CD4-positive, alpha-beta T cell (primary cell): ENCODE results near the gene CDIP1. TPM values are rescaled to one million over a fixed set of nuclear protein-coding genes. Genes with fewer than 3 reads are reported as not detected.

Experiments used
- ATAC-seq: fragments of 200-7000 bp; cut with Tn5 transposase; one replicate; pipeline ENCODE4 v1.10.0; 2022; ENCODE audit warnings: mild to moderate bottlenecking; ENCODE audit not compliant: poor library complexity
- CTCF ChIA-PET: fragments of 350-600 bp; sonication (Branson Sonifier 250); formaldehyde crosslinking; loops from one replicate; lab custom pipeline; 2021; ENCODE audit warnings: antibody characterized with exemption, inconsistent platforms; lab: Charles Lee
- POLR2A ChIA-PET: fragments of 350-600 bp; sonication (Branson Sonifier 250); formaldehyde crosslinking; loops from one replicate; lab custom pipeline; 2021; ENCODE audit warnings: antibody characterized with exemption, inconsistent platforms; lab: Charles Lee
- DNase-seq, 14 experiments: peaks; one replicate each; pipeline ENCODE4 v3.0.0-alpha.2; 2013 to 2020; ENCODE audit warnings: mixed read lengths in 2 of 14
- H3K27ac ChIP-seq, 2 donors: one replicate each; pipeline versions ENCODE4 v1.5.1 to v1.7.0; 2013; ENCODE audit warnings: low read length in 2 of 2, low read depth in 1 of 2, mild to moderate bottlenecking in 1 of 2
- H3K27me3 ChIP-seq, 2 experiments: 1 replicate in 1 of 2; 2 replicates in 1 of 2; pipeline versions ENCODE4 v1.6.1 to v1.7.0; 2013; ENCODE audit warnings: low read length in 2 of 2, control low read depth in 1 of 2, mild to moderate bottlenecking in 1 of 2, moderate library complexity in 1 of 2; ENCODE audit not compliant: insufficient read depth in 2 of 2, control insufficient read depth in 1 of 2
- H3K36me3 ChIP-seq: one replicate; pipeline ENCODE4 v1.6.1; 2013; ENCODE audit warnings: low read length, control low read depth; ENCODE audit not compliant: insufficient read depth
- H3K4me1 ChIP-seq: one replicate; pipeline ENCODE4 v1.6.1; 2013; ENCODE audit warnings: low read length, control low read depth; ENCODE audit not compliant: insufficient read depth
- H3K4me3 ChIP-seq: one replicate; pipeline ENCODE4 v1.5.1; 2013; ENCODE audit warnings: mild to moderate bottlenecking, low read length, moderate library complexity
- H3K9me3 ChIP-seq, 2 experiments: 1 replicate in 1 of 2; 2 replicates in 1 of 2; pipeline versions ENCODE4 v1.6.1 to v1.7.0; 2013; ENCODE audit warnings: low read length in 2 of 2, mild to moderate bottlenecking in 2 of 2, control low read depth in 1 of 2, moderate library complexity in 1 of 2; ENCODE audit not compliant: control insufficient read depth in 1 of 2, insufficient read depth in 1 of 2
- H3K27ac Mint-ChIP-seq: one replicate; pipeline ENCODE4 v1.8.0; 2020; ENCODE audit warnings: mixed read lengths
- H3K27me3 Mint-ChIP-seq: one replicate; pipeline ENCODE4 v1.8.0; 2021; ENCODE audit warnings: mixed read lengths
- H3K36me3 Mint-ChIP-seq: one replicate; pipeline ENCODE4 v1.8.0; 2021; ENCODE audit warnings: low read depth, mixed read lengths
- H3K4me1 Mint-ChIP-seq: one replicate; pipeline ENCODE4 v1.8.0; 2021; ENCODE audit warnings: low read depth, mixed read lengths
- H3K4me3 Mint-ChIP-seq: one replicate; pipeline ENCODE4 v1.8.0; 2020; ENCODE audit warnings: mild to moderate bottlenecking, mixed read lengths
- H3K9me3 Mint-ChIP-seq: one replicate; pipeline ENCODE4 v1.8.0; 2020; ENCODE audit warnings: mixed read lengths
- intact Hi-C, 2 experiments: fragments of 100-400 bp; cut with DNase I in 1 of 2; cut with micrococcal nuclease in 1 of 2; formaldehyde crosslinking; loops; one replicate each; pipeline versions ENCODE4 v1.15.1 to v1.9.0; 2023 to 2025; cut with DNase I, micrococcal nuclease
- total RNA-seq, 174 experiments: library from RNA in 2 of 174; stranded (reverse) in 2 of 174; gene quantifications; one replicate each; pipeline ENCODE4 v1.2.3 and lab custom pipeline; 2021 to 2026
- TF ChIP-seq, protein P1 (sequence below): fragments of 200-600 bp; IDR thresholded peaks from one replicate; pipeline ENCODE4 v1.8.0; 2022; ENCODE audit warnings: antibody characterized with exemption, mild to moderate bottlenecking

Gene CDIP1
- total RNA-seq, 2 experiments from 2014 or later, result 19.5 to 22.4 TPM

DNA sequence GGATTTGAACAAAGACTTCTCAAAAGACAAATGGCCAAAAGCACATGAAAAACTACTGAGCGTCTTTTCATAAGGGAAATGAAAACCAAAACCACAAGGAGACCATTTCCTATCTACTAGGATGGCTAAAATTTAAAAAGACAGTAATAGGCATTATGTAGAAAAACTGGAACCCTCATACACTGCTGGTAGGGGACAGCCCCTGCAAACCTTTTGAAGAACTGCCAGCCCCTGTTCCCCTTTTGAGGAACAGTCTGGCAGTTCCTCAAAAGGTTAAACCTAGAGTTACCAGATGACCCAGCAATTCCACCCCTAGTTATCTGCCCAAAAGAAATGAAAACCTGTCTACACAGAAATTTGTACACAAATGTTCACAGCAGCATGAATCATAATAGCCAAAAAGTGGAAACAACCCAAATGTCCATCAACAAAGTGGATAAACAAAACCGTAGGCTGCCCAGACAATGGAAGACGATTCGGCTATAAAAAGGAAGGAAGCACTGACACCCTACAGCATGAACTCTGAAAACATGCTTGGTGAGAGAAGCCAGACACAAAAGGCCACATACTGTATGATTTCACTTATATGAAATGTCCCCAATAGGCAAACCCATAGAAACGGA is 22.9 kb downstream of the CDIP1 start:
- H3K36me3 ChIP-seq, result peaks cover 36% of the 10 kb centered on the region
- no peaks in the 10 kb centered on the region for H3K9me3 ChIP-seq
- H3K27me3 ChIP-seq, result no peaks in the 10 kb centered on the region
- peak; percentile 31 for ATAC-seq
- peak in 3 of 14 experiments; percentile 50 to 62 (median 56) for DNase-seq
- POLR2A ChIA-PET, result interaction anchor here (1.1 to 2.4 kb wide), 5 partner anchors 10 to 40 kb away, joined by 3 to 23 read pairs (median 5); partner anchors contain the start of gene HMOX2
- TF ChIP-seq, protein P1, sequence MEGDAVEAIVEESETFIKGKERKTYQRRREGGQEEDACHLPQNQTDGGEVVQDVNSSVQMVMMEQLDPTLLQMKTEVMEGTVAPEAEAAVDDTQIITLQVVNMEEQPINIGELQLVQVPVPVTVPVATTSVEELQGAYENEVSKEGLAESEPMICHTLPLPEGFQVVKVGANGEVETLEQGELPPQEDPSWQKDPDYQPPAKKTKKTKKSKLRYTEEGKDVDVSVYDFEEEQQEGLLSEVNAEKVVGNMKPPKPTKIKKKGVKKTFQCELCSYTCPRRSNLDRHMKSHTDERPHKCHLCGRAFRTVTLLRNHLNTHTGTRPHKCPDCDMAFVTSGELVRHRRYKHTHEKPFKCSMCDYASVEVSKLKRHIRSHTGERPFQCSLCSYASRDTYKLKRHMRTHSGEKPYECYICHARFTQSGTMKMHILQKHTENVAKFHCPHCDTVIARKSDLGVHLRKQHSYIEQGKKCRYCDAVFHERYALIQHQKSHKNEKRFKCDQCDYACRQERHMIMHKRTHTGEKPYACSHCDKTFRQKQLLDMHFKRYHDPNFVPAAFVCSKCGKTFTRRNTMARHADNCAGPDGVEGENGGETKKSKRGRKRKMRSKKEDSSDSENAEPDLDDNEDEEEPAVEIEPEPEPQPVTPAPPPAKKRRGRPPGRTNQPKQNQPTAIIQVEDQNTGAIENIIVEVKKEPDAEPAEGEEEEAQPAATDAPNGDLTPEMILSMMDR, result no peak
- Mint-ChIP-seq H3K9me3 (no peaks in the 10 kb centered on the region), H3K27me3 (no peaks in the 10 kb centered on the region), H3K27ac (peak overlapping the region; percentile 88), H3K4me3 (peak overlapping the region; percentile 69), H3K4me1 (peaks cover 57% of the 10 kb centered on the region), H3K36me3 (peaks cover 37% of the 10 kb centered on the region)
- no peak overlapping the region for H3K4me3 ChIP-seq
- CTCF ChIA-PET, result interaction anchor here (0.9 to 1.2 kb wide), 3 partner anchors 10 to 17 kb away, joined by 3 read pairs; no protein-coding TSS in a partner anchor
- intact Hi-C loops, result loop anchor here in 1 of 2 experiments (2.0 kb wide), 2 partner anchors 13 to 33 kb away; no protein-coding TSS in a partner anchor
- peaks cover 67% of the 10 kb centered on the region for H3K4me1 ChIP-seq
- peak overlapping the region; percentile 61 to 81 for H3K27ac ChIP-seq

DNA sequence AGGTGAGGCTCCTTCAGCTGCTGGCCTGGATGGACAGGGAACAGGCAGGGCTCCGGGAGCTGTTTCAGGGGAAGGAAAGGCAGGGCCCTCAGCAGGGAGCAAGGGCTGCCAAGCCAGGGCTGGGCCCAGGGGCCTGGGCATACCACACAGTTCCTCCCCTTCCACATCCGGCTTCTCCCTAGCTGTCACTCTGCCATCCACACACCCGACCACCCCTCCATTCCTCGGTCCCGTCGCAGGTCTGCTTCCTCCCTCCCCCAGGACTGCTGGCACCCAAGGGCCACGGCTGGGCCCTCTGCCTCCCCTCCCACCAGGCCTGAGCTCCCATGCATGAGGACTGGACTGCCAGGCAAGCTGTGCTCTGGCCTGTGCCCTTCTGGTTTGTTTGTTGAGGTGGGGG is 24.0 kb downstream of the CDIP1 start:
- DNase-seq (peak in 2 of 14 experiments; percentile 17 to 33), ATAC-seq (peak; percentile 14)
- Histone ChIP-seq H3K27me3 (no peaks in the 10 kb centered on the region), H3K4me3 (no peak overlapping the region), H3K36me3 (peaks cover 46% of the 10 kb centered on the region), H3K4me1 (peaks cover 68% of the 10 kb centered on the region), H3K27ac (peak overlapping the region; percentile 61 to 81), H3K9me3 (no peaks in the 10 kb centered on the region)
- Mint-ChIP-seq H3K4me1 (peaks cover 57% of the 10 kb centered on the region), H3K36me3 (peaks cover 48% of the 10 kb centered on the region), H3K9me3 (no peaks in the 10 kb centered on the region), H3K4me3 (no peak overlapping the region), H3K27me3 (no peaks in the 10 kb centered on the region), H3K27ac (peak overlapping the region; percentile 88)
- TF ChIP-seq, protein P1, result no peak
- ChIA-PET CTCF (interaction anchor here (0.7 to 1.2 kb wide), 3 partner anchors 9 to 34 kb away, joined by 3 to 4 read pairs (median 3); no protein-coding TSS in a partner anchor), POLR2A (interaction anchor here (0.5 to 2.4 kb wide), 12 partner anchors 9 to 110 kb away, joined by 3 to 23 read pairs (median 4); partner anchors contain the start of genes HMOX2 and MGRN1)
- intact Hi-C loops, result loop anchor here in 1 of 2 experiments (2.0 kb wide), 2 partner anchors 14 to 34 kb away; no protein-coding TSS in a partner anchor

- no peak for ATAC-seq
- CTCF ChIA-PET, result no interaction called here
- no peak for DNase-seq
- peaks cover 57% of the 10 kb centered on the region for H3K4me1 Mint-ChIP-seq
- TF ChIP-seq, protein P1, result no peak
- POLR2A ChIA-PET, result interaction anchor here (1.2 to 2.4 kb wide), 5 partner anchors 8 to 111 kb away, joined by 3 to 23 read pairs (median 4); partner anchors contain the start of genes HMOX2 and MGRN1
- Histone ChIP-seq H3K4me3 (no peak overlapping the region), H3K36me3 (peaks cover 53% of the 10 kb centered on the region), H3K27me3 (no peaks in the 10 kb centered on the region), H3K4me1 (peaks cover 70% of the 10 kb centered on the region), H3K27ac (peak overlapping the region; percentile 61 to 81), H3K9me3 (no peaks in the 10 kb centered on the region)
- H3K36me3 Mint-ChIP-seq, result peaks cover 55% of the 10 kb centered on the region
- H3K27ac Mint-ChIP-seq, result peak overlapping the region; percentile 88
- no peak overlapping the region for H3K4me3 Mint-ChIP-seq
- H3K27me3 Mint-ChIP-seq, result no peaks in the 10 kb centered on the region
- no peaks in the 10 kb centered on the region for H3K9me3 Mint-ChIP-seq
- intact Hi-C loops, result loop anchor here in 1 of 2 experiments (2.0 kb wide), 2 partner anchors 15 to 35 kb away; no protein-coding TSS in a partner anchor
Observed at GRCh38 chr16:4513881-4514280, 24.7 kb downstream of the CDIP1 start.
